HG03060 (cell line): Measurements from ENCODE around the gene CCNG2.
A peak's percentile ranks its signal among the peaks of the same experiment; 100 is the strongest.

Source experiments
- ATAC-seq: cut with Tn5 transposase; IDR thresholded peaks from one replicate; pipeline ENCODE4 v1.9.1; 2021; ENCODE audit warnings: low read depth, moderate number of reproducible peaks; ENCODE audit not compliant: unreplicated experiment

CCNG2 gene

GRCh38 chr4:77174426-77174825, 17.4 kb downstream of the CCNG2 start:
- no peak for ATAC-seq

GRCh38 chr4:77175201-77175611, 18.2 kb downstream of the CCNG2 start:
- ATAC-seq: no peak

GRCh38 chr4:77176640-77177039, 19.6 kb downstream of the CCNG2 start:
- ATAC-seq: no peak

GRCh38 chr4:77177199-77177598, 20.2 kb downstream of the CCNG2 start:
- no peak for ATAC-seq

- no peak for ATAC-seq
Observed at GRCh38 chr4:77178560-77178959, 21.6 kb downstream of the CCNG2 start.

- no peak for ATAC-seq
Observed at GRCh38 chr4:77179519-77179918, 22.5 kb downstream of the CCNG2 start.

GRCh38 chr4:77181720-77182119, 24.7 kb downstream of the CCNG2 start:
- ATAC-seq: no peak

- no peak for ATAC-seq
Observed at GRCh38 chr4:77183777-77184420, 26.9 kb downstream of the CCNG2 start.

GRCh38 chr4:77184974-77185373, 28.0 kb downstream of the CCNG2 start:
- no peak for ATAC-seq

- ATAC-seq: no peak
Observed at GRCh38 chr4:77185686-77186085, 28.7 kb downstream of the CCNG2 start.

GRCh38 chr4:77187322-77187721, 30.3 kb downstream of the CCNG2 start:
- no peak for ATAC-seq

GRCh38 chr4:77188498-77189220, 31.7 kb downstream of the CCNG2 start:
- no peak for ATAC-seq

- ATAC-seq: no peak
Observed at GRCh38 chr4:77189412-77189811, 32.4 kb downstream of the CCNG2 start.

- ATAC-seq: no peak
Observed at GRCh38 chr4:77190053-77190452, 33.0 kb downstream of the CCNG2 start.

- no peak for ATAC-seq
Observed at GRCh38 chr4:77193046-77193445, 36.0 kb downstream of the CCNG2 start.

- peak; percentile 65 for ATAC-seq
Observed at GRCh38 chr4:77193511-77194102, 36.6 kb downstream of the CCNG2 start.

- no peak for ATAC-seq
Observed at GRCh38 chr4:77194366-77194765, 37.4 kb downstream of the CCNG2 start.

- ATAC-seq: no peak
Observed at GRCh38 chr4:77194989-77195388, 38.0 kb downstream of the CCNG2 start.

- ATAC-seq: peak; percentile 31
Observed at GRCh38 chr4:77196866-77197265, 39.9 kb downstream of the CCNG2 start.

- no peak for ATAC-seq
Observed at GRCh38 chr4:77197361-77197760, 40.4 kb downstream of the CCNG2 start.

- no peak for ATAC-seq
Observed at GRCh38 chr4:77197831-77198230, 40.8 kb downstream of the CCNG2 start.

- no peak for ATAC-seq
Observed at GRCh38 chr4:77199276-77199675, 42.3 kb downstream of the CCNG2 start.
